KMS-11 (cell line): ENCODE results near the gene CCP110.

Source experiments
- H2AFZ ChIP-seq: fragments of 200-600 bp; sonication (generic); 2 replicates; pipeline ENCODE4 v1.6.1; 2016; ENCODE audit warnings: antibody characterized with exemption, mixed run types, low read depth
- H3K27ac ChIP-seq: fragments of 200-600 bp; sonication (generic); 2 replicates; pipeline ENCODE4 v1.6.1; 2016; ENCODE audit warnings: mild to moderate bottlenecking, mixed run types
- H3K27me3 ChIP-seq: fragments of 200-600 bp; sonication (generic); 2 replicates; pipeline ENCODE4 v1.6.1; 2017; ENCODE audit warnings: mild to moderate bottlenecking, low read depth, mixed run types, moderate library complexity; ENCODE audit not compliant: insufficient read depth
- H3K36me3 ChIP-seq: fragments of 200-600 bp; sonication (generic); 2 replicates; pipeline ENCODE4 v1.6.1; 2017; ENCODE audit warnings: mild to moderate bottlenecking, mixed run types; ENCODE audit not compliant: insufficient read depth
- H3K4me1 ChIP-seq: fragments of 200-600 bp; sonication (generic); 2 replicates; pipeline ENCODE4 v1.6.1; 2016; ENCODE audit warnings: mild to moderate bottlenecking, low read depth, mixed run types; ENCODE audit not compliant: poor library complexity, severe bottlenecking
- H3K4me2 ChIP-seq: fragments of 200-600 bp; sonication (generic); 2 replicates; pipeline ENCODE4 v1.7.0; 2016; ENCODE audit warnings: mild to moderate bottlenecking, mixed run types
- H3K4me3 ChIP-seq: fragments of 200-600 bp; sonication (generic); IDR thresholded peaks from 2 replicates; pipeline ENCODE4 v1.6.1; 2017; ENCODE audit warnings: low read depth, low read length, mixed read lengths; ENCODE audit not compliant: insufficient read depth
- H3K79me2 ChIP-seq: fragments of 200-600 bp; sonication (generic); 2 replicates; pipeline ENCODE4 v1.6.1; 2016; ENCODE audit warnings: low read depth, mixed run types; ENCODE audit not compliant: insufficient read depth
- H3K9ac ChIP-seq: fragments of 200-600 bp; sonication (generic); 2 replicates; pipeline ENCODE4 v1.6.1; 2016; ENCODE audit warnings: mild to moderate bottlenecking, mixed run types
- H4K20me1 ChIP-seq: fragments of 200-600 bp; sonication (generic); 2 replicates; pipeline ENCODE4 v1.6.1; 2016; ENCODE audit warnings: mild to moderate bottlenecking, mixed run types; ENCODE audit not compliant: insufficient read depth
- TF ChIP-seq, protein P1 (sequence below): fragments of 200-600 bp; sonication (generic); conservative IDR thresholded peaks from 2 replicates; pipeline ENCODE4 v1.6.1; 2017; ENCODE audit warnings: low read depth, mild to moderate bottlenecking, antibody characterized with exemption, low read length, moderate library complexity, mixed read lengths

CCP110 gene

DNA sequence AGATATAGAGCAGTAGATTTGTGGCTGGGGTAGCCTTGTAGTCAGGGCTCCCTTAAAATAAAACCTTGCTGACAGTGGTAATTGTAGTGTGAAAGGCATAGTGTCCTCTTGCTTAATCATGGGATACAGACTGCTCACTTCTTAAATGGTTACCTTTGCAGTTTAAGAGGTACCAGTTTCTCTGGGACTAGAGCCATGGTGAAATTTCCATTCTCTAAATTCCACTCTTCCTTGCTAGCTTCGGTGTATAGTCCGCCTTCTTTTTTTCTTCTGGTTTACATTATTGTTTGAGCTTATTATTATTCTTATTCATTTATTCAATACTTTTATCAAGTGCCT lies 1.6 kb downstream of the CCP110 start:
- Histone ChIP-seq H3K36me3 (no peaks in the 10 kb centered on the region), H3K27me3 (no peaks in the 10 kb centered on the region), H3K4me2 (no peak overlapping the region), H3K4me3 (no peak overlapping the region), H3K9ac (no peak overlapping the region), H3K4me1 (peaks cover 29% of the 10 kb centered on the region), H3K27ac (no peak overlapping the region), H3K79me2 (peaks cover 9% of the 10 kb centered on the region; the same call in 1 of the 2 replicates), H2AFZ (no peak overlapping the region), H4K20me1 (no peaks in the 10 kb centered on the region)
- TF ChIP-seq, protein P1, sequence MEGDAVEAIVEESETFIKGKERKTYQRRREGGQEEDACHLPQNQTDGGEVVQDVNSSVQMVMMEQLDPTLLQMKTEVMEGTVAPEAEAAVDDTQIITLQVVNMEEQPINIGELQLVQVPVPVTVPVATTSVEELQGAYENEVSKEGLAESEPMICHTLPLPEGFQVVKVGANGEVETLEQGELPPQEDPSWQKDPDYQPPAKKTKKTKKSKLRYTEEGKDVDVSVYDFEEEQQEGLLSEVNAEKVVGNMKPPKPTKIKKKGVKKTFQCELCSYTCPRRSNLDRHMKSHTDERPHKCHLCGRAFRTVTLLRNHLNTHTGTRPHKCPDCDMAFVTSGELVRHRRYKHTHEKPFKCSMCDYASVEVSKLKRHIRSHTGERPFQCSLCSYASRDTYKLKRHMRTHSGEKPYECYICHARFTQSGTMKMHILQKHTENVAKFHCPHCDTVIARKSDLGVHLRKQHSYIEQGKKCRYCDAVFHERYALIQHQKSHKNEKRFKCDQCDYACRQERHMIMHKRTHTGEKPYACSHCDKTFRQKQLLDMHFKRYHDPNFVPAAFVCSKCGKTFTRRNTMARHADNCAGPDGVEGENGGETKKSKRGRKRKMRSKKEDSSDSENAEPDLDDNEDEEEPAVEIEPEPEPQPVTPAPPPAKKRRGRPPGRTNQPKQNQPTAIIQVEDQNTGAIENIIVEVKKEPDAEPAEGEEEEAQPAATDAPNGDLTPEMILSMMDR, result no peak

DNA sequence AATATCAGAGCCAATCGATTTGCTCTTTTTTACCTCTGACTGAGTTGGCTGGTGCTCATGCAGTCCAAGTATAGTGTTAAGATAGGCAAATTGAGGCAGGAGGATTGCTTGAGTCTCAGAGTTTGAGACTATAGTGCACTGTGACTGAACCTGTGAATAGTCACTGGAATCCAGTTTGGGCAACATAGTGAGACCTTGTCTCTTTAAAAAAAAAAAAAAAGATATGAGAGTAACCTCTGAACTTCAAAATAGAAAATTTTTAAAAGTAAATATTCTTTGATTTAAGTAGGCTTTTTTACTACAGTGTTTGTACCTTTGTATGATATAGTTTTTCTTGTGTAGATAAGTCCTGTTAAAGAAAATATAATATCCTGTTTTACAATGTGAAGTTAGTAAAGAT lies 3.4 kb downstream of the CCP110 start:
- Histone ChIP-seq H3K4me2 (no peak overlapping the region), H3K4me3 (no peak overlapping the region), H3K36me3 (no peaks in the 10 kb centered on the region), H3K9ac (no peak overlapping the region), H4K20me1 (no peaks in the 10 kb centered on the region), H3K4me1 (peaks cover 23% of the 10 kb centered on the region), H2AFZ (no peak overlapping the region), H3K27me3 (no peaks in the 10 kb centered on the region), H3K79me2 (peaks cover 6% of the 10 kb centered on the region; the same call in 1 of the 2 replicates), H3K27ac (no peak overlapping the region)
- TF ChIP-seq, protein P1, result no peak

DNA sequence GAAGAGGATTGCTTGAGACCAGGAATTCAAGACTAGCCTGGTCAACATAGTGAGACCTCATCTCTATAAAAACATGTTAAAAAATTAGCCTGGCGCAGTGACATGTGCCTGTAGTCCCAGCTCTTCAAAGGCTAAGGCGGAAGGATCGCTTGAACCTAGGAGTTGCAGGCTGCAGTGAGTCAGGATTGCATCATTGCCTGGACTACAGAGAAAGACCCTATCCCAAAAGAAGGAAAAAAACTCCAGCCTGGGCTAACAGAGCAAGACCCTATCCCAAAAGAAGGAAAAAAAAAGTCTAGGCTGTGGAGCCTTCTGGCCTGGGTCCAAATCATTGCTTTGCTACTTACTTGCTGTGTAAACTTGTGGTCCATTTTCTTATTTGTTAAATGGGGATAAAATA lies 4.9 kb downstream of the CCP110 start:
- Histone ChIP-seq H2AFZ (no peak overlapping the region), H3K9ac (no peak overlapping the region), H4K20me1 (no peaks in the 10 kb centered on the region), H3K4me2 (no peak overlapping the region), H3K4me3 (no peak overlapping the region), H3K36me3 (no peaks in the 10 kb centered on the region), H3K4me1 (peaks cover 10% of the 10 kb centered on the region), H3K79me2 (peaks cover 6% of the 10 kb centered on the region; the same call in 1 of the 2 replicates), H3K27ac (no peak overlapping the region), H3K27me3 (no peaks in the 10 kb centered on the region)
- TF ChIP-seq, protein P1, result no peak

DNA sequence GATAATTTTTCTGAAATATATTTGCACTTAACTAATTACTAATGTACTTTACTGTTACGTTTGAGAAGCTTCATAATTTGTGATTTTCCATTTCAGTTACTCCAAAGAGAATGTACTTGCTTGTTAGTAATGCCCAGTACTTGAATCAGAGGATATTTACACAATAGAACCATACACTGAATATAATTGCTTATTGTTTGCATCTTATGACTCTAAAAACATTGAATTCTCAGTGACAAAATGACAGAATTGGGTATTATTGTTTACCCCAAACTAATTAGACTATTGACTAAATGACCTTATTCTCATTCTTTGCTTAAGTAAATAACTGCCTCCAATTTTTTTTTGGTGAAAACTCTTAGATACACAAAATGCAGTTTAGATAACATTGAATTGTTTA lies 8.9 kb downstream of the CCP110 start:
- H3K4me1 ChIP-seq, result no peaks in the 10 kb centered on the region
- H3K9ac ChIP-seq, result no peak overlapping the region
- no peak overlapping the region for H2AFZ ChIP-seq
- H3K36me3 ChIP-seq, result no peaks in the 10 kb centered on the region
- H3K27me3 ChIP-seq, result no peaks in the 10 kb centered on the region
- no peaks in the 10 kb centered on the region for H4K20me1 ChIP-seq
- no peak overlapping the region for H3K4me2 ChIP-seq
- no peak overlapping the region for H3K4me3 ChIP-seq
- no peaks in the 10 kb centered on the region for H3K79me2 ChIP-seq
- TF ChIP-seq, protein P1, result no peak
- H3K27ac ChIP-seq, result no peak overlapping the region
